ENCODE data around the gene DENND1A. TPM values are rescaled to one million over a fixed set of nuclear protein-coding genes. Genes with fewer than 3 reads are reported as not detected.

Gene DENND1A
- total and polyA plus RNA-seq, 2 of the 13 experiments (the other 11 are each of a cell fraction or from before 2014, with no cell fraction given), result 14.8 to 30.1 TPM

- FAIRE-seq (no peak), ATAC-seq (no peak), DNase-seq (ENCODE audit: low spot score) (no peak)
- intact Hi-C loops (cut with micrococcal nuclease; ENCODE audit: unreplicated experiment) (no loop called here), in situ Hi-C loops (cut with HindIII; ENCODE audit: extremely low pct_ligation_motif_present, low pct_unique_long_range_greater_than_20kb) (no loop called here)
- Histone ChIP-seq H3K4me2 (ENCODE audit: low read depth, low read length) (no peak overlapping the region), H4K20me1 (ENCODE audit: insufficient read depth, low read length) (no peaks in the 10 kb centered on the region), H3K4me1 (ENCODE audit: insufficient read depth, low read length) (no peaks in the 10 kb centered on the region), H2AFZ (ENCODE audit: low read length) (no peak overlapping the region), H3K4me3 (replicated peaks in 1 of 3; ENCODE audit: insufficient read depth in 1 of 3, low read depth in 2 of 3, low read length in 3 of 3) (no peak overlapping the region), H3K9me3 (ENCODE audit: low read length) (peaks cover 16% of the 10 kb centered on the region), H3K9ac (ENCODE audit: insufficient read depth, low read depth, low read length) (no peak overlapping the region), H3K36me3 (replicated peaks in 1 of 2; ENCODE audit: control insufficient read depth in 1 of 2, insufficient read depth in 2 of 2, low read length in 2 of 2) (peaks cover 0 to 4% of the 10 kb centered on the region in 2 experiments; a peak in 1 of 5 replicates), H3K79me2 (ENCODE audit: insufficient read depth, low read length) (peaks cover 22% of the 10 kb centered on the region), H3K27me3 (ENCODE audit: control insufficient read depth in 1 of 2, insufficient read depth in 2 of 2, low read length in 2 of 2) (no peaks in the 10 kb centered on the region), H3K27ac (ENCODE audit: extremely low read length, insufficient read depth, low read length) (no peak overlapping the region)
- no TSS peak for BruUV-seq (replicated peaks)
- TF ChIP-seq ZNF446 (CRISPR knock-in tag; IDR thresholded peaks at IDR 0.05), result no peak
- CTCF ChIA-PET (ENCODE audit: low intra/inter-chr PET ratio, low total read pairs), result no interaction called here
- POLR2A ChIA-PET, result interaction anchor here (1.0 kb wide), 1 partner anchor 64 kb away, joined by 3 read pairs; no protein-coding TSS in a partner anchor
Observed at GRCh38 chr9:123846966-123847365, 83.0 kb downstream of the DENND1A start.

DNA sequence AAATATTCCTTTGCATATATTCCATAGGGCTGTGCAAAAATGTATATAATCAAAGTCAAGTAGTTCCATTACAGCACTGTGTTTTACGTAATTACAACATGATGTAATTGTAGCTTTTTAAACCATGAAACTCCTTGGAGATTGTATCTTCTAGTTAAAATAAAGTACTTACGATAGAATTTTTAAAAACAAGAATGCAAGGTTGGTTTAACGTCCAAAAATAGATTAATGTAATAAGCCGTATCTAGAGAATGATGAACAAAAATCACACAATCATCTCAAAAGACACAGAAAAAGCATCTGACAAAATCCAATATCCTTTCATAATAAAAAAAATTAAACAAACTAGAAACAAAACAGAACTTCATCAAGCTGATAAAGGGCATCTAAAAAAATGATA lies 86.2 kb downstream of the DENND1A start:
- 98% methylated on average over 4 of the region's 4 CpGs for WGBS (ENCODE audit: low lambda C conversion rate)
- Histone ChIP-seq H4K20me1 (ENCODE audit: insufficient read depth, low read length) (peaks cover 3% of the 10 kb centered on the region; the same call in 1 of the 2 replicates), H3K9ac (ENCODE audit: insufficient read depth, low read depth, low read length) (no peak overlapping the region), H3K27ac (ENCODE audit: extremely low read length, insufficient read depth, low read length) (no peak overlapping the region), H3K36me3 (replicated peaks in 1 of 2; ENCODE audit: control insufficient read depth in 1 of 2, insufficient read depth in 2 of 2, low read length in 2 of 2) (peaks cover 0 to 4% of the 10 kb centered on the region in 2 experiments; a peak in 1 of 5 replicates), H3K79me2 (ENCODE audit: insufficient read depth, low read length) (peaks cover 27% of the 10 kb centered on the region), H2AFZ (ENCODE audit: low read length) (no peak overlapping the region), H3K4me2 (ENCODE audit: low read depth, low read length) (no peak overlapping the region), H3K4me3 (replicated peaks in 1 of 3; ENCODE audit: insufficient read depth in 1 of 3, low read depth in 2 of 3, low read length in 3 of 3) (no peak overlapping the region), H3K9me3 (ENCODE audit: low read length) (peaks cover 16% of the 10 kb centered on the region), H3K4me1 (ENCODE audit: insufficient read depth, low read length) (no peaks in the 10 kb centered on the region), H3K27me3 (ENCODE audit: control insufficient read depth in 1 of 2, insufficient read depth in 2 of 2, low read length in 2 of 2) (no peaks in the 10 kb centered on the region)
- BruUV-seq (replicated peaks), result no TSS peak
- intact Hi-C loops (cut with micrococcal nuclease; ENCODE audit: unreplicated experiment), result no loop called here
- ChIA-PET POLR2A (no interaction called here), CTCF (ENCODE audit: low intra/inter-chr PET ratio, low total read pairs) (no interaction called here)
- FAIRE-seq, result no peak
- in situ Hi-C loops (cut with HindIII; ENCODE audit: extremely low pct_ligation_motif_present, low pct_unique_long_range_greater_than_20kb), result no loop called here
- no peak for DNase-seq (ENCODE audit: low spot score)
- TF ChIP-seq ZNF770 (CRISPR knock-in tag; IDR thresholded peaks at IDR 0.05), result no peak
- no peak for ATAC-seq
